ENCODE measurements around the gene AP3M1. TPM values are rescaled to one million over a fixed set of nuclear protein-coding genes. Genes with fewer than 3 reads are reported as not detected.

AP3M1 gene
- total and polyA plus RNA-seq, 4 donors, result 36.0 to 51.8 (median 49.9) TPM

DNA sequence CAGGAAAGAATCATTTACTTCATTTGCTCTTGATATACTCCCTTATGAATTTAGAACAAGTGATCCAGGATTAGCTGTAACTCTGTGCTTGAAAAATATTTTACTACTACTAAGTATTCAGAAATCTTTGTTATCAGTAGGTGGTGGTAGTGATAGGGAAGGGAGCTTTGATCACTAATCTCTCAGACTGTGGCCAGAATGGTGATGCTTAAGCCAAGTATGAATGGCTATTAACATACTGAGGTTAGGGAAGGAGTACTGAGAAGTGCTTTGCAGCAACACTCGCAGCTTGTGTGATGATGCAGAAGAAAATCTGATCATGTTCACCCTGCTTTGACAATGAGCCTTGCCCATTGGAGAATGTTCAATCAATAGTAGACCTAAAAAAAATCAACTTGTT, 29.3 kb downstream of the AP3M1 start:
- Histone ChIP-seq H3K9me3 (ENCODE audit: control insufficient read depth, insufficient read depth, low read length) (no peaks in the 10 kb centered on the region), H3K27ac (ENCODE audit: low read depth, low read length) (no peak overlapping the region), H3K4me1 (ENCODE audit: control insufficient read depth, insufficient read depth, low read length) (no peaks in the 10 kb centered on the region), H3K27me3 (ENCODE audit: control insufficient read depth, insufficient read depth, low read length) (no peaks in the 10 kb centered on the region), H3K36me3 (ENCODE audit: control insufficient read depth, insufficient read depth, low read length) (peaks cover 35% of the 10 kb centered on the region), H3K4me3 (ENCODE audit: low read depth, low read length) (no peak overlapping the region)
- no peak for DNase-seq (ENCODE audit: low read depth in 4 of 6, low spot score in 6 of 6)
- WGBS (ENCODE audit: insufficient coverage), result 100% methylated on average over 1 of the region's 1 CpG

GRCh38 chr10:74120911-74121310, 29.7 kb downstream of the AP3M1 start:
- Histone ChIP-seq H3K27me3 (ENCODE audit: control insufficient read depth, insufficient read depth, low read length) (no peaks in the 10 kb centered on the region), H3K27ac (ENCODE audit: low read depth, low read length) (no peak overlapping the region), H3K4me3 (ENCODE audit: low read depth, low read length) (no peak overlapping the region), H3K36me3 (ENCODE audit: control insufficient read depth, insufficient read depth, low read length) (peaks cover 33% of the 10 kb centered on the region), H3K4me1 (ENCODE audit: control insufficient read depth, insufficient read depth, low read length) (no peaks in the 10 kb centered on the region), H3K9me3 (ENCODE audit: control insufficient read depth, insufficient read depth, low read length) (no peaks in the 10 kb centered on the region)
- WGBS (ENCODE audit: insufficient coverage), result no CpG with 5 or more reads among the region's 1 CpG
- peak in 2 of 6 donors; percentile 31 to 59 for DNase-seq (ENCODE audit: low read depth in 4 of 6, low spot score in 6 of 6)

GRCh38 chr10:74118804-74119203, 31.8 kb downstream of the AP3M1 start:
- peaks cover 9% of the 10 kb centered on the region for H3K4me1 ChIP-seq (ENCODE audit: control insufficient read depth, insufficient read depth, low read length)
- H3K27ac ChIP-seq (ENCODE audit: low read depth, low read length), result no peak overlapping the region
- no peaks in the 10 kb centered on the region for H3K27me3 ChIP-seq (ENCODE audit: control insufficient read depth, insufficient read depth, low read length)
- peaks cover 41% of the 10 kb centered on the region for H3K36me3 ChIP-seq (ENCODE audit: control insufficient read depth, insufficient read depth, low read length)
- no peak for DNase-seq (ENCODE audit: low read depth in 4 of 6, low spot score in 6 of 6)
- no peaks in the 10 kb centered on the region for H3K9me3 ChIP-seq (ENCODE audit: control insufficient read depth, insufficient read depth, low read length)
- 96% methylated on average over 3 of the region's 3 CpGs for WGBS (ENCODE audit: insufficient coverage)
- no peak overlapping the region for H3K4me3 ChIP-seq (ENCODE audit: low read depth, low read length)

- 98% methylated on average over 4 of the region's 4 CpGs for WGBS (ENCODE audit: insufficient coverage)
- H3K9me3 ChIP-seq (ENCODE audit: control insufficient read depth, insufficient read depth, low read length), result no peaks in the 10 kb centered on the region
- H3K4me1 ChIP-seq (ENCODE audit: control insufficient read depth, insufficient read depth, low read length), result peaks cover 13% of the 10 kb centered on the region
- no peak for DNase-seq (ENCODE audit: low read depth in 4 of 6, low spot score in 6 of 6)
- no peak overlapping the region for H3K27ac ChIP-seq (ENCODE audit: low read depth, low read length)
- H3K4me3 ChIP-seq (ENCODE audit: low read depth, low read length), result no peak overlapping the region
- no peaks in the 10 kb centered on the region for H3K27me3 ChIP-seq (ENCODE audit: control insufficient read depth, insufficient read depth, low read length)
- H3K36me3 ChIP-seq (ENCODE audit: control insufficient read depth, insufficient read depth, low read length), result peaks cover 35% of the 10 kb centered on the region
These were observed 32.9 kb downstream of the AP3M1 start for GRCh38 chr10:74117738-74118137.

DNA sequence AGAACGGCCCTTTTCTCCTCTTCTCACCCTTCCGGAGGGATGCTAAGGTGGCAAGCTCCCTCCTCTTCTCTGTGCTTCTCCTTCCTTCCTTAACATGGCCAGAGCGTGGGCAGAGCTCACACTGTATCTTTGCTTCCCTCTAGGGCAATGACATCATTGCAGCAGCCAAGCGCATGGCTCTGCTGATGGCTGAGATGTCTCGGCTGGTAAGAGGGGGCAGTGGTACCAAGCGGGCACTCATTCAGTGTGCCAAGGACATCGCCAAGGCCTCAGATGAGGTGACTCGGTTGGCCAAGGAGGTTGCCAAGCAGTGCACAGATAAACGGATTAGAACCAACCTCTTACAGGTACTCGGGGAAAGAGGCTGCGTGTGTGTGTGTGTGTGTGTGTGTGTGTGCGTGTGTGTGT, 36.6 kb downstream of the AP3M1 start:
- Histone ChIP-seq H3K9me3 (ENCODE audit: control insufficient read depth, insufficient read depth, low read length) (no peaks in the 10 kb centered on the region), H3K27me3 (ENCODE audit: control insufficient read depth, insufficient read depth, low read length) (no peaks in the 10 kb centered on the region), H3K36me3 (ENCODE audit: control insufficient read depth, insufficient read depth, low read length) (peaks cover 45% of the 10 kb centered on the region), H3K27ac (ENCODE audit: low read depth, low read length) (peak overlapping the region; percentile 48), H3K4me1 (ENCODE audit: control insufficient read depth, insufficient read depth, low read length) (peaks cover 18% of the 10 kb centered on the region), H3K4me3 (ENCODE audit: low read depth, low read length) (no peak overlapping the region)
- DNase-seq (ENCODE audit: low read depth in 4 of 6, low spot score in 6 of 6), result peak in 4 of 6 donors; percentile 13 to 59 (median 38)
- 58% methylated on average over 12 of the region's 12 CpGs for WGBS (ENCODE audit: insufficient coverage)

- no peak overlapping the region for H3K4me3 ChIP-seq (ENCODE audit: low read depth, low read length)
These were observed 37.1 kb downstream of the AP3M1 start for GRCh38 chr10:74113546-74113945.

DNA sequence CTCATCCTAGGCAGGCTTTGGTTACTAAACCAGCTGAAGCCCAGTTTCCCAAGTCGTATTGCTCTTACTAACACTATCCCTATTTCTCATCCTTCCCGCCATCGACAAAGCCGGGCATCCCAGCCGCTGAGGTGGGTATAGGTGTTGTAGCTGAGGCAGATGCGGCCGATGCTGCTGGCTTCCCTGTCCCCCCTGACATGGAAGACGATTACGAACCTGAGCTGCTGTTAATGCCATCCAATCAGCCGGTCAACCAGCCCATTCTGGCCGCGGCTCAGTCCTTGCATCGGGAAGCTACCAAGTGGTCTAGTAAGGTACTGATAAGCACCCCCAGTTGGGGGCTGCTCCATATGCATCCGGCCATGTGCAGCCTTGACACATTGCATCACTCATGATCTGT, 38.8 kb downstream of the AP3M1 start:
- Histone ChIP-seq H3K4me1 (ENCODE audit: control insufficient read depth, insufficient read depth, low read length) (peaks cover 18% of the 10 kb centered on the region), H3K27me3 (ENCODE audit: control insufficient read depth, insufficient read depth, low read length) (no peaks in the 10 kb centered on the region), H3K27ac (ENCODE audit: low read depth, low read length) (no peak overlapping the region), H3K36me3 (ENCODE audit: control insufficient read depth, insufficient read depth, low read length) (peaks cover 44% of the 10 kb centered on the region), H3K4me3 (ENCODE audit: low read depth, low read length) (no peak overlapping the region), H3K9me3 (ENCODE audit: control insufficient read depth, insufficient read depth, low read length) (no peaks in the 10 kb centered on the region)
- 98% methylated on average over 9 of the region's 14 CpGs for WGBS (ENCODE audit: insufficient coverage)
- no peak for DNase-seq (ENCODE audit: low read depth in 4 of 6, low spot score in 6 of 6)

More at GRCh38 chr10:74113546-74113945, 37.1 kb downstream of the AP3M1 start:
- Histone ChIP-seq H3K4me1 (ENCODE audit: control insufficient read depth, insufficient read depth, low read length) (peaks cover 18% of the 10 kb centered on the region), H3K27me3 (ENCODE audit: control insufficient read depth, insufficient read depth, low read length) (no peaks in the 10 kb centered on the region), H3K36me3 (ENCODE audit: control insufficient read depth, insufficient read depth, low read length) (peaks cover 45% of the 10 kb centered on the region), H3K9me3 (ENCODE audit: control insufficient read depth, insufficient read depth, low read length) (no peaks in the 10 kb centered on the region), H3K27ac (ENCODE audit: low read depth, low read length) (peak overlapping the region; percentile 48)
- DNase-seq (ENCODE audit: low read depth in 4 of 6, low spot score in 6 of 6), result peak in 3 of 6 donors; percentile 15 to 33 (median 26)
- no CpG with 5 or more reads among the region's 1 CpG for WGBS (ENCODE audit: insufficient coverage)

- H3K27ac ChIP-seq (ENCODE audit: low read depth, low read length), result no peak overlapping the region
- H3K4me1 ChIP-seq (ENCODE audit: control insufficient read depth, insufficient read depth, low read length), result peaks cover 18% of the 10 kb centered on the region
- WGBS (ENCODE audit: insufficient coverage), result 71% methylated on average over 1 of the region's 1 CpG
- DNase-seq (ENCODE audit: low read depth in 4 of 6, low spot score in 6 of 6), result no peak
- no peaks in the 10 kb centered on the region for H3K9me3 ChIP-seq (ENCODE audit: control insufficient read depth, insufficient read depth, low read length)
- no peaks in the 10 kb centered on the region for H3K27me3 ChIP-seq (ENCODE audit: control insufficient read depth, insufficient read depth, low read length)
- peaks cover 54% of the 10 kb centered on the region for H3K36me3 ChIP-seq (ENCODE audit: control insufficient read depth, insufficient read depth, low read length)
- H3K4me3 ChIP-seq (ENCODE audit: low read depth, low read length), result no peak overlapping the region
These were observed 40.5 kb downstream of the AP3M1 start for GRCh38 chr10:74110120-74110519.

- H3K36me3 ChIP-seq (ENCODE audit: control insufficient read depth, insufficient read depth, low read length), result peaks cover 49% of the 10 kb centered on the region
These were observed 41.2 kb downstream of the AP3M1 start for GRCh38 chr10:74109452-74109851.

DNA sequence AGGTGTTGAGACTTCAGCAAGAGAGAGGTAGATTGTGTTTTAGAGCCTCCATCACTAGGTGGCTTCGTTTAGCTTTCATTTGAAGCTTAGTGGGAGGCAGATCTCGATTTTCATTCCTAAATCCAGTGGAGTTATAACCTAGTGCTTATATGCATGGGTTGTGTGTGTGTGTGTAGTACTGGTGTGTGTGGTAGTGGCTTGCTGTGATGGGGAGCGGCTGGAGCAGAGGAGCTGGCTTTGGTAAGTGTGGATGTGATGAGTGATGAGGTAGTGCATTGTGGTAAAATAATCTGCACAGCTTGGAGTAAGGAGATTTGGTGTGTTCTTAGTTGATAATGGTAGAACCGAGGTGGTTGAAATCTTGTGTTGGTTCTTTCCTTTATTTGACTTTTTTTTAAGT, 43.2 kb downstream of the AP3M1 start:
- WGBS (ENCODE audit: insufficient coverage), result 82% methylated on average over 3 of the region's 4 CpGs
- DNase-seq (ENCODE audit: low read depth in 4 of 6, low spot score in 6 of 6), result no peak

More at GRCh38 chr10:74109452-74109851, 41.2 kb downstream of the AP3M1 start:
- H3K4me3 ChIP-seq (ENCODE audit: low read depth, low read length), result no peak overlapping the region
- H3K27me3 ChIP-seq (ENCODE audit: control insufficient read depth, insufficient read depth, low read length), result no peaks in the 10 kb centered on the region
- no peak overlapping the region for H3K27ac ChIP-seq (ENCODE audit: low read depth, low read length)
- H3K4me1 ChIP-seq (ENCODE audit: control insufficient read depth, insufficient read depth, low read length), result peaks cover 15% of the 10 kb centered on the region
- DNase-seq (ENCODE audit: low read depth in 4 of 6, low spot score in 6 of 6), result no peak
- no peaks in the 10 kb centered on the region for H3K9me3 ChIP-seq (ENCODE audit: control insufficient read depth, insufficient read depth, low read length)

More for the DNA sequence above, 43.2 kb downstream of the AP3M1 start:
- Histone ChIP-seq H3K27me3 (ENCODE audit: control insufficient read depth, insufficient read depth, low read length) (no peaks in the 10 kb centered on the region), H3K36me3 (ENCODE audit: control insufficient read depth, insufficient read depth, low read length) (peaks cover 47% of the 10 kb centered on the region), H3K9me3 (ENCODE audit: control insufficient read depth, insufficient read depth, low read length) (no peaks in the 10 kb centered on the region), H3K27ac (ENCODE audit: low read depth, low read length) (no peak overlapping the region), H3K4me3 (ENCODE audit: low read depth, low read length) (no peak overlapping the region), H3K4me1 (ENCODE audit: control insufficient read depth, insufficient read depth, low read length) (peaks cover 5% of the 10 kb centered on the region)

Measured in spinal cord (tissue), 10 donors.